HG02884 (cell line): ENCODE results near the gene AGRN.
"Not testable (repeated sequence)": the region's sequence is repeated elsewhere in the genome, so short reads cannot be mapped to it uniquely, and the experiment has no call there.

Experiments used
- ATAC-seq: cut with Tn5 transposase; IDR thresholded peaks from one replicate; pipeline ENCODE4 v1.9.1; 2021; ENCODE audit warnings: mild to moderate bottlenecking, moderate library complexity; ENCODE audit not compliant: unreplicated experiment

Gene AGRN

GRCh38 chr1:1074631-1075147, 54.8 kb downstream of the AGRN start:
- no peak for ATAC-seq

- ATAC-seq = no peak
These were observed 55.4 kb downstream of the AGRN start for GRCh38 chr1:1075148-1075935.

- not testable (repeated sequence) for ATAC-seq
These were observed 57.5 kb downstream of the AGRN start for GRCh38 chr1:1077396-1077795.

- ATAC-seq = no peak
These were observed 59.6 kb downstream of the AGRN start for GRCh38 chr1:1079408-1080121.

- no peak for ATAC-seq
These were observed 60.3 kb downstream of the AGRN start for GRCh38 chr1:1080122-1080757.

- ATAC-seq = no peak
These were observed 61.0 kb downstream of the AGRN start for GRCh38 chr1:1080951-1081310.

GRCh38 chr1:1081311-1082238, 61.7 kb downstream of the AGRN start:
- no peak for ATAC-seq

GRCh38 chr1:1082239-1082775, 62.4 kb downstream of the AGRN start:
- no peak for ATAC-seq

- ATAC-seq = no peak
These were observed 63.0 kb downstream of the AGRN start for GRCh38 chr1:1082776-1083415.

GRCh38 chr1:1083416-1084371, 63.8 kb downstream of the AGRN start:
- no peak for ATAC-seq

GRCh38 chr1:1084372-1085170, 64.7 kb downstream of the AGRN start:
- ATAC-seq = no peak

GRCh38 chr1:1085171-1085841, 65.4 kb downstream of the AGRN start:
- no peak for ATAC-seq

GRCh38 chr1:1085911-1086841, 66.3 kb downstream of the AGRN start:
- no peak for ATAC-seq

GRCh38 chr1:1086911-1087341, 67.0 kb downstream of the AGRN start:
- ATAC-seq = no peak

- ATAC-seq = no peak
These were observed 67.6 kb downstream of the AGRN start for GRCh38 chr1:1087351-1088028.
